WTC11 (cell line): ENCODE measurements around the gene FOXJ1. TPM values are rescaled to one million over a fixed set of nuclear protein-coding genes. Genes with fewer than 3 reads are reported as not detected.

Experiments used
- ATAC-seq: fragments of 200-7000 bp; cut with Tn5 transposase; 2 replicates; pipeline ENCODE4 v1.10.0; 2021; ENCODE audit warnings: mild to moderate bottlenecking, moderate library complexity
- CTCF ChIA-PET: fragments of 300-600 bp; sonication (Branson Sonifier 250); formaldehyde crosslinking; loops from one replicate; lab custom pipeline; 2021; ENCODE audit warnings: antibody characterized with exemption; lab: Charles Lee
- POLR2A ChIA-PET: fragments of 350-600 bp; sonication (Branson Sonifier 250); formaldehyde crosslinking; loops from one replicate; lab custom pipeline; 2021; ENCODE audit warnings: antibody characterized with exemption; lab: Charles Lee
- DNase-seq: peaks from one replicate; pipeline ENCODE4 v3.0.0; 2021; ENCODE audit warnings: low spot score
- H3K27ac Mint-ChIP-seq: 2 replicates; pipeline ENCODE4 v1.8.0; 2021; ENCODE audit warnings: mixed read lengths
- H3K27me3 Mint-ChIP-seq: 2 replicates; pipeline ENCODE4 v1.8.0; 2021; ENCODE audit warnings: low read depth, mild to moderate bottlenecking, moderate library complexity, mixed read lengths
- H3K36me3 Mint-ChIP-seq: 2 replicates; pipeline ENCODE4 v1.8.0; 2021; ENCODE audit warnings: mixed read lengths
- H3K4me1 Mint-ChIP-seq: 2 replicates; pipeline ENCODE4 v1.8.0; 2022; ENCODE audit warnings: mixed read lengths
- H3K4me3 Mint-ChIP-seq: 2 replicates; pipeline ENCODE4 v1.8.0; 2021; ENCODE audit warnings: mild to moderate bottlenecking, moderate library complexity, mixed read lengths
- H3K9me3 Mint-ChIP-seq: 2 replicates; pipeline ENCODE4 v1.8.0; 2021; ENCODE audit warnings: mixed read lengths
- E2F4 ChIP-seq: sonication (generic); formaldehyde crosslinking; IDR thresholded peaks from 2 replicates; pipeline ENCODE4 v1.8.1; 2022; ENCODE audit warnings: low read depth, mild to moderate bottlenecking, moderate library complexity, missing genetic modification reagents, borderline replicate concordance
- FOXK1 ChIP-seq: sonication (generic); formaldehyde crosslinking; IDR thresholded peaks from 2 replicates; pipeline ENCODE4 v1.8.0; 2022; ENCODE audit warnings: mild to moderate bottlenecking, moderate library complexity, missing genetic modification reagents
- IRF2 ChIP-seq: sonication (generic); formaldehyde crosslinking; IDR thresholded peaks from 2 replicates; pipeline ENCODE4 v1.8.0; 2022; ENCODE audit warnings: low read depth, missing genetic modification reagents, borderline replicate concordance
- NFYB ChIP-seq: sonication (generic); formaldehyde crosslinking; conservative IDR thresholded peaks from 2 replicates; pipeline ENCODE4 v1.8.0; 2022; ENCODE audit warnings: low read depth, missing genetic modification reagents
- NR3C1 ChIP-seq: sonication (generic); formaldehyde crosslinking; conservative IDR thresholded peaks from 2 replicates; pipeline ENCODE4 v1.8.1; 2023; ENCODE audit warnings: low read depth, mild to moderate bottlenecking, missing genetic modification reagents
- SMAD3 ChIP-seq: sonication (generic); formaldehyde crosslinking; IDR thresholded peaks from 2 replicates; pipeline ENCODE4 v1.8.0; 2022; ENCODE audit warnings: missing genetic modification reagents, mild to moderate bottlenecking, borderline replicate concordance
- SOX15 ChIP-seq: fragments of 250-450 bp; sonication (Bioruptor Pico); IDR thresholded peaks from 2 replicates; pipeline ENCODE4 v1.9.0; 2021; ENCODE audit warnings: mild to moderate bottlenecking
- TEAD4 ChIP-seq: sonication (generic); formaldehyde crosslinking; IDR thresholded peaks from 2 replicates; pipeline ENCODE4 v1.8.0; 2022; ENCODE audit warnings: mild to moderate bottlenecking, missing genetic modification reagents
- ZNF138 ChIP-seq: sonication (generic); formaldehyde crosslinking; conservative IDR thresholded peaks from 2 replicates; pipeline ENCODE4 v1.8.1; 2022; ENCODE audit warnings: mild to moderate bottlenecking, moderate library complexity, missing genetic modification reagents
- ZNF281 ChIP-seq: sonication (generic); formaldehyde crosslinking; IDR thresholded peaks from 2 replicates; pipeline ENCODE4 v1.8.0; 2023; ENCODE audit warnings: mild to moderate bottlenecking, missing genetic modification reagents
- ZNF396 ChIP-seq: fragments of 250-450 bp; sonication (Bioruptor Pico); IDR thresholded peaks from 2 replicates; pipeline ENCODE4 v1.8.0; 2021; ENCODE audit warnings: mild to moderate bottlenecking, moderate library complexity, borderline replicate concordance
- total RNA-seq: library from RNA; stranded (reverse); gene quantifications from 3 replicates; pipeline ENCODE4 v1.2.3, GENCODE V29; 2021
- TF ChIP-seq, protein P1 (sequence below): fragments of 250-450 bp; sonication (Bioruptor Pico); IDR thresholded peaks from 2 replicates; pipeline ENCODE4 v1.9.0; 2021; ENCODE audit warnings: mild to moderate bottlenecking, borderline replicate concordance
- TF ChIP-seq, protein P2 (sequence below): sonication (generic); formaldehyde crosslinking; IDR thresholded peaks from 2 replicates; pipeline ENCODE4 v1.8.0; 2022; ENCODE audit warnings: mild to moderate bottlenecking, missing genetic modification reagents

The FOXJ1 gene
- total RNA-seq, 1 experiment from 2014 or later, result 11.8 TPM

DNA sequence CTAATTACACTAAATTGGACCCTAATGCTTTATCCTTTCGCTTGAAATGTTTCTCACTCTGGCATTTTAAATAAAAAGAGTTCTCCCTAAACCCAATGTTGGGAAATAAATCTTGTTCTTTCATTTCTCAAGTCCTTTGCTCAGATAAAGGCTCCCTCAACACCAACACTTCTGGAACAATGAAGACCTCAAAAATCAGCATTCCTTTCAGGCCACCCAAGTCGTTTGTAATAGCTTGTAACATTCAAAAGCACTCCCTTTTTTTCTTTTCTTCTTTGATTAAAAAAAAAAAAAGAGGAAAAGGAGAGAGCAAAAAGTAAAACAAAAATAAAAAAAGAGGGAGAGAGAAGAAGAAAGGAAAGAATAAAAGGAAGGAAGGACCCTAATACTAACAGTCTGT is 23.3 kb upstream of the FOXJ1 start (continued):
- TF ChIP-seq, protein P1, sequence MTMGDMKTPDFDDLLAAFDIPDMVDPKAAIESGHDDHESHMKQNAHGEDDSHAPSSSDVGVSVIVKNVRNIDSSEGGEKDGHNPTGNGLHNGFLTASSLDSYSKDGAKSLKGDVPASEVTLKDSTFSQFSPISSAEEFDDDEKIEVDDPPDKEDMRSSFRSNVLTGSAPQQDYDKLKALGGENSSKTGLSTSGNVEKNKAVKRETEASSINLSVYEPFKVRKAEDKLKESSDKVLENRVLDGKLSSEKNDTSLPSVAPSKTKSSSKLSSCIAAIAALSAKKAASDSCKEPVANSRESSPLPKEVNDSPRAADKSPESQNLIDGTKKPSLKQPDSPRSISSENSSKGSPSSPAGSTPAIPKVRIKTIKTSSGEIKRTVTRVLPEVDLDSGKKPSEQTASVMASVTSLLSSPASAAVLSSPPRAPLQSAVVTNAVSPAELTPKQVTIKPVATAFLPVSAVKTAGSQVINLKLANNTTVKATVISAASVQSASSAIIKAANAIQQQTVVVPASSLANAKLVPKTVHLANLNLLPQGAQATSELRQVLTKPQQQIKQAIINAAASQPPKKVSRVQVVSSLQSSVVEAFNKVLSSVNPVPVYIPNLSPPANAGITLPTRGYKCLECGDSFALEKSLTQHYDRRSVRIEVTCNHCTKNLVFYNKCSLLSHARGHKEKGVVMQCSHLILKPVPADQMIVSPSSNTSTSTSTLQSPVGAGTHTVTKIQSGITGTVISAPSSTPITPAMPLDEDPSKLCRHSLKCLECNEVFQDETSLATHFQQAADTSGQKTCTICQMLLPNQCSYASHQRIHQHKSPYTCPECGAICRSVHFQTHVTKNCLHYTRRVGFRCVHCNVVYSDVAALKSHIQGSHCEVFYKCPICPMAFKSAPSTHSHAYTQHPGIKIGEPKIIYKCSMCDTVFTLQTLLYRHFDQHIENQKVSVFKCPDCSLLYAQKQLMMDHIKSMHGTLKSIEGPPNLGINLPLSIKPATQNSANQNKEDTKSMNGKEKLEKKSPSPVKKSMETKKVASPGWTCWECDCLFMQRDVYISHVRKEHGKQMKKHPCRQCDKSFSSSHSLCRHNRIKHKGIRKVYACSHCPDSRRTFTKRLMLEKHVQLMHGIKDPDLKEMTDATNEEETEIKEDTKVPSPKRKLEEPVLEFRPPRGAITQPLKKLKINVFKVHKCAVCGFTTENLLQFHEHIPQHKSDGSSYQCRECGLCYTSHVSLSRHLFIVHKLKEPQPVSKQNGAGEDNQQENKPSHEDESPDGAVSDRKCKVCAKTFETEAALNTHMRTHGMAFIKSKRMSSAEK, result no peak
- TF ChIP-seq TEAD4 (CRISPR knock-in tag), result no peak
- TF ChIP-seq SOX15 (CRISPR knock-in tag), result no peak
- TF ChIP-seq IRF2 (CRISPR knock-in tag), result no peak
- no peak for TF ChIP-seq ZNF281
- no peak for TF ChIP-seq SMAD3 (CRISPR knock-in tag)

GRCh38 chr17:76163919-76164318 is 22.9 kb upstream of the FOXJ1 start:
- Mint-ChIP-seq H3K27me3 (no peaks in the 10 kb centered on the region), H3K4me1 (peaks cover 17% of the 10 kb centered on the region), H3K27ac (no peak overlapping the region; the same call in 1 of the 2 replicates), H3K9me3 (no peaks in the 10 kb centered on the region), H3K36me3 (no peaks in the 10 kb centered on the region), H3K4me3 (no peak overlapping the region)
- TF ChIP-seq NFYB, result no peak
- TF ChIP-seq, protein P2, sequence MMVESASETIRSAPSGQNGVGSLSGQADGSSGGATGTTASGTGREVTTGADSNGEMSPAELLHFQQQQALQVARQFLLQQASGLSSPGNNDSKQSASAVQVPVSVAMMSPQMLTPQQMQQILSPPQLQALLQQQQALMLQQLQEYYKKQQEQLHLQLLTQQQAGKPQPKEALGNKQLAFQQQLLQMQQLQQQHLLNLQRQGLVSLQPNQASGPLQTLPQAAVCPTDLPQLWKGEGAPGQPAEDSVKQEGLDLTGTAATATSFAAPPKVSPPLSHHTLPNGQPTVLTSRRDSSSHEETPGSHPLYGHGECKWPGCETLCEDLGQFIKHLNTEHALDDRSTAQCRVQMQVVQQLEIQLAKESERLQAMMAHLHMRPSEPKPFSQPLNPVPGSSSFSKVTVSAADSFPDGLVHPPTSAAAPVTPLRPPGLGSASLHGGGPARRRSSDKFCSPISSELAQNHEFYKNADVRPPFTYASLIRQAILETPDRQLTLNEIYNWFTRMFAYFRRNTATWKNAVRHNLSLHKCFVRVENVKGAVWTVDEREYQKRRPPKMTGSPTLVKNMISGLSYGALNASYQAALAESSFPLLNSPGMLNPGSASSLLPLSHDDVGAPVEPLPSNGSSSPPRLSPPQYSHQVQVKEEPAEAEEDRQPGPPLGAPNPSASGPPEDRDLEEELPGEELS (CRISPR knock-in tag), result no peak
- no peak for TF ChIP-seq NR3C1 (CRISPR knock-in tag)
- TF ChIP-seq E2F4 (CRISPR knock-in tag), result no peak
- TF ChIP-seq ZNF138 (CRISPR knock-in tag), result no peak
- TF ChIP-seq FOXK1 (CRISPR knock-in tag), result no peak
- TF ChIP-seq, protein P1, result no peak
- TF ChIP-seq SOX15 (CRISPR knock-in tag), result no peak
- no peak for TF ChIP-seq ZNF396 (CRISPR knock-in tag)
- CTCF ChIA-PET, result interaction anchor here (1.8 kb wide), 2 partner anchors 18 to 43 kb away, joined by 4 to 6 read pairs; no protein-coding TSS in a partner anchor
- ATAC-seq (peak; percentile 44; the same call in 1 of the 2 replicates), DNase-seq (no peak)
- POLR2A ChIA-PET, result no interaction called here
